Panc1 (cell line): ENCODE measurements around the gene ESRRB. TPM values are rescaled to one million over a fixed set of nuclear protein-coding genes. Genes with fewer than 3 reads are reported as not detected.

ENCODE experiments used
- ATAC-seq: fragments of 200-7000 bp; cut with Tn5 transposase; 2 replicates; pipeline ENCODE4 v1.9.1; 2020; ENCODE audit warnings: mild to moderate bottlenecking, moderate library complexity
- BruUV-seq: library from RNA; stranded (reverse); fragments of 400-500 nt; replicated peaks from 2 replicates; lab custom pipeline; 2021; lab: Mats Ljungman, UMichigan
- CTCF ChIA-PET: fragments of 300-600 bp; sonication (Branson Sonifier 250); formaldehyde crosslinking; loops from one replicate; lab custom pipeline; 2022; ENCODE audit warnings: antibody characterized with exemption; lab: Charles Lee
- POLR2A ChIA-PET: fragments of 300-600 bp; sonication (Branson Sonifier 250); formaldehyde crosslinking; loops from one replicate; lab custom pipeline; 2022; ENCODE audit warnings: antibody characterized with exemption; lab: Charles Lee
- DNase-seq: peaks from one replicate; pipeline ENCODE4 v3.0.0-alpha.2; 2010; ENCODE audit warnings: low read depth, low spot score
- H3K27ac ChIP-seq: 2 replicates; pipeline ENCODE4 v1.5.1; 2011; ENCODE audit warnings: mild to moderate bottlenecking, low read length, inconsistent platforms
- H3K27me3 ChIP-seq: fragments of 200-500 bp; sonication (Bioruptor generic); 2 replicates; pipeline ENCODE4 v1.6.0; 2014; ENCODE audit warnings: low read length, inconsistent platforms; ENCODE audit not compliant: control insufficient read depth, insufficient read depth
- H3K36me3 ChIP-seq: fragments of 200-500 bp; sonication (Bioruptor generic); 2 replicates; pipeline ENCODE4 v1.5.1; 2014; ENCODE audit warnings: inconsistent platforms, mild to moderate bottlenecking, low read length, moderate library complexity; ENCODE audit not compliant: control insufficient read depth, insufficient read depth
- H3K4me1 ChIP-seq: 2 replicates; pipeline ENCODE4 v1.5.1; 2011; ENCODE audit warnings: inconsistent platforms, mild to moderate bottlenecking, low read length, moderate library complexity; ENCODE audit not compliant: control insufficient read depth, insufficient read depth
- H3K4me3 ChIP-seq, 2 experiments: 2 replicates each; pipeline ENCODE4 v1.5.1; 2011 to 2012; ENCODE audit warnings: low read depth in 2 of 2, low read length in 2 of 2, mild to moderate bottlenecking in 2 of 2, inconsistent platforms in 1 of 2, moderate library complexity in 1 of 2
- H3K9me3 ChIP-seq: fragments of 200-500 bp; sonication (Bioruptor generic); 2 replicates; pipeline ENCODE4 v1.5.1; 2014; ENCODE audit warnings: low read depth, mild to moderate bottlenecking, inconsistent platforms, low read length, moderate library complexity; ENCODE audit not compliant: control insufficient read depth, insufficient read depth
- CTCF ChIP-seq: fragments of 450-650 bp; IDR thresholded peaks from 2 replicates; pipeline ENCODE4 v1.5.1; 2017; ENCODE audit warnings: mild to moderate bottlenecking
- POLR2AphosphoS5 ChIP-seq: IDR thresholded peaks from 2 replicates; pipeline ENCODE4 v1.6.1; 2012; ENCODE audit warnings: mild to moderate bottlenecking, low read depth, low read length, moderate library complexity
- REST ChIP-seq, 2 experiments: IDR thresholded peaks; 2 replicates each; pipeline ENCODE4 v1.6.1; 2011 to 2012; ENCODE audit warnings: low read depth in 2 of 2, control low read depth in 1 of 2, low read length in 1 of 2, mild to moderate bottlenecking in 1 of 2, moderate library complexity in 1 of 2; ENCODE audit not compliant: insufficient read depth in 1 of 2
- SIN3A ChIP-seq: IDR thresholded peaks from 2 replicates; pipeline ENCODE4 v1.6.1; 2012; ENCODE audit warnings: low read depth, mild to moderate bottlenecking, low read length, moderate library complexity, borderline replicate concordance; ENCODE audit not compliant: insufficient read depth
- TCF7L2 ChIP-seq: IDR thresholded peaks from 2 replicates; pipeline ENCODE4 v1.6.1; 2011; ENCODE audit warnings: mild to moderate bottlenecking, low read depth, low read length, inconsistent platforms
- in situ Hi-C: cut with HindIII; loops from 2 replicates; pipeline ENCODE4 v1.10.0; 2016; ENCODE audit warnings: low sequenced_read_pairs, low pct_unique_long_range_greater_than_20kb
- intact Hi-C: fragments of 100-400 bp; cut with micrococcal nuclease; formaldehyde crosslinking; loops from one replicate; pipeline ENCODE4 v1.10.0; 2022; ENCODE audit not compliant: unreplicated experiment
- total RNA-seq: library from RNA; stranded (reverse); gene quantifications from one replicate; pipeline ENCODE4 v1.2.1, GENCODE V29; 2021; ENCODE audit not compliant: unreplicated experiment

The ESRRB gene
- total RNA-seq, 1 experiment from 2014 or later, result not detected

GRCh38 chr14:76348898-76349297, 27.0 kb upstream of the ESRRB start:
- peak; percentile 52; the same call in 1 of the 2 replicates for ATAC-seq
- intact Hi-C loops, result no loop called here
- no peak overlapping the region for H3K27ac ChIP-seq

GRCh38 chr14:76349993-76350392, 25.9 kb upstream of the ESRRB start:
- in situ Hi-C loops (no loop called here), intact Hi-C loops (loop anchor here (10.0 kb wide), 1 partner anchor 295 kb away; no protein-coding TSS in a partner anchor)
- Histone ChIP-seq H3K36me3 (no peaks in the 10 kb centered on the region), H3K4me1 (no peaks in the 10 kb centered on the region), H3K27me3 (no peaks in the 10 kb centered on the region), H3K27ac (no peak overlapping the region), H3K4me3 (no peak overlapping the region), H3K9me3 (no peaks in the 10 kb centered on the region)
- ChIA-PET POLR2A (no interaction called here), CTCF (no interaction called here)
- TF ChIP-seq SIN3A (no peak), POLR2AphosphoS5 (no peak), TCF7L2 (no peak)
- BruUV-seq, result no TSS peak
- ATAC-seq, result no peak
- no peak for DNase-seq

More at GRCh38 chr14:76348898-76349297, 27.0 kb upstream of the ESRRB start:
- TF ChIP-seq POLR2AphosphoS5 (no peak), TCF7L2 (no peak), SIN3A (no peak), REST (IDR thresholded peaks at IDR 0.05; ENCODE audit: insufficient read depth in 1 of 2, low read depth in 2 of 2, low read length in 1 of 2) (no peak), CTCF (no peak)
- H3K4me3 ChIP-seq, result no peak overlapping the region
- H3K4me1 ChIP-seq, result no peaks in the 10 kb centered on the region
- in situ Hi-C loops, result no loop called here
- no peaks in the 10 kb centered on the region for H3K9me3 ChIP-seq
- POLR2A ChIA-PET, result no interaction called here
- CTCF ChIA-PET, result no interaction called here
- BruUV-seq, result no TSS peak
- no peaks in the 10 kb centered on the region for H3K27me3 ChIP-seq
- no peak for DNase-seq
- H3K36me3 ChIP-seq, result no peaks in the 10 kb centered on the region

- ChIA-PET CTCF (no interaction called here), POLR2A (no interaction called here)
- intact Hi-C loops (loop anchor here (10.0 kb wide), 1 partner anchor 296 kb away; no protein-coding TSS in a partner anchor), in situ Hi-C loops (no loop called here)
- no peak for DNase-seq
- no peaks in the 10 kb centered on the region for H3K27me3 ChIP-seq
- no peaks in the 10 kb centered on the region for H3K4me1 ChIP-seq
- H3K4me3 ChIP-seq, result no peak overlapping the region
- H3K9me3 ChIP-seq, result no peaks in the 10 kb centered on the region
- ATAC-seq, result no peak
- no TSS peak for BruUV-seq
- no peak overlapping the region for H3K27ac ChIP-seq
- TF ChIP-seq POLR2AphosphoS5 (no peak), CTCF (no peak), TCF7L2 (no peak), SIN3A (no peak), REST (IDR thresholded peaks at IDR 0.05; ENCODE audit: insufficient read depth in 1 of 2, low read depth in 2 of 2, low read length in 1 of 2) (no peak)
- no peaks in the 10 kb centered on the region for H3K36me3 ChIP-seq
Observed at GRCh38 chr14:76350671-76351070, 25.3 kb upstream of the ESRRB start.
